Esophagus muscularis mucosa (tissue), 4 donors: ENCODE measurements around the gene GRIA4. TPM values are rescaled to one million over a fixed set of nuclear protein-coding genes. Genes with fewer than 3 reads are reported as not detected.

ENCODE experiments used
- DNase-seq: peaks from one replicate; pipeline ENCODE4 v3.0.0-alpha.2; 2017; ENCODE audit errors: extremely low spot score
- H3K27ac ChIP-seq, 4 donors: fragments of 200-600 bp; sonication (generic); replicated peaks in 1 of 4; 1 replicate in 3 of 4; 2 replicates in 1 of 4; pipeline ENCODE4 v1.5.1; 2016 to 2019; ENCODE audit warnings: mild to moderate bottlenecking in 1 of 4
- H3K27me3 ChIP-seq, 4 donors: fragments of 200-600 bp; sonication (generic); one replicate each; pipeline versions ENCODE4 v1.5.1 to v1.6.0; 2016 to 2019
- H3K36me3 ChIP-seq, 4 donors: fragments of 200-600 bp; sonication (generic); one replicate each; pipeline ENCODE4 v1.5.1; 2016 to 2019
- H3K4me1 ChIP-seq, 4 donors: fragments of 200-600 bp; sonication (generic); one replicate each; pipeline ENCODE4 v1.5.1; 2016 to 2019
- H3K4me3 ChIP-seq, 4 donors: fragments of 200-600 bp; sonication (generic); 1 replicate in 2 of 4; 2 replicates in 2 of 4; pipeline ENCODE4 v1.5.1; 2016 to 2019; ENCODE audit warnings: mild to moderate bottlenecking in 4 of 4, moderate library complexity in 1 of 4
- H3K9me3 ChIP-seq, 4 donors: fragments of 200-600 bp; sonication (generic); 1 replicate in 3 of 4; 2 replicates in 1 of 4; pipeline ENCODE4 v1.5.1; 2016 to 2019
- EP300 ChIP-seq: sonication (generic); formaldehyde crosslinking; IDR thresholded peaks from one replicate; pipeline ENCODE4 v1.6.1; 2017; ENCODE audit warnings: antibody characterized with exemption
- POLR2A ChIP-seq: fragments of 450-650 bp; IDR thresholded peaks from one replicate; pipeline ENCODE4 v1.6.1; 2017; ENCODE audit warnings: antibody characterized with exemption, moderate library complexity, mild to moderate bottlenecking, low read depth
- POLR2AphosphoS5 ChIP-seq, 2 donors: sonication (generic); formaldehyde crosslinking; IDR thresholded peaks; one replicate each; pipeline ENCODE4 v1.6.1; 2017; ENCODE audit warnings: antibody characterized with exemption in 2 of 2
- WGBS: methylation state at CpG from one replicate; pipeline ENCODE4 v1.1.5; 2018; 5-methylcytosine and 5-hydroxymethylcytosine counted together
- intact Hi-C: fragments of 100-400 bp; cut with DNase I; formaldehyde crosslinking; loops from one replicate; pipeline ENCODE4 v1.15.1; 2023
- total RNA-seq, 4 donors: library from RNA; depleted of rRNA; stranded (reverse); fragments of >200 nt; gene quantifications; one replicate each; pipeline versions ENCODE4 v1.1.0 to v1.2.1, GENCODE V29; 2016
- TF ChIP-seq, protein P1 (sequence below), 3 experiments: fragments of 200-600 bp in 2 of 3; fragments of 450-650 bp in 1 of 3; sonication (generic) in 2 of 3; IDR thresholded peaks; one replicate each; pipeline ENCODE4 v1.5.1; 2017 to 2019; ENCODE audit warnings: antibody characterized with exemption in 3 of 3, mild to moderate bottlenecking in 2 of 3, moderate library complexity in 1 of 3

Gene GRIA4
- total RNA-seq, 4 donors from 2014 or later = 0.33 TPM; not detected in 3

DNA sequence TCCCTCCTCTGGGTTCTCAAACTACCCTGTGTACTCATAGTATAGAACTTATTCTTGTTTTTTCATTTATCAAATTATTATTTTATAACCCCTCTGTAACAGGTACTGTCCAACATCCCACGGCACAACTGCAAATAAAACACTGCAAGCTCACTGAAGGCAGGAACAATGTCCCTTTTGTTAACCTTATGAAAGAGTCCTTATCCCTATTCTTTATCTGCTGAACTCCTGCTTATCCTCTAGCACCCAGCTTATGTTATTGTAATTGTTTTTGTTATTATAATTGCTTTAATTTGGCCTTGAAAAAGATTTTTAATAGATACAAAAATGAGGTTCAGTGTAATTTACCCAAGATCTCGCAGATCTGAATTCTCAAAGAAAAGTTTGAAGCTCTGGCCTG lies 281.8 kb downstream of the GRIA4 start:
- Histone ChIP-seq H3K4me3 (no peak overlapping the region), H3K27ac (no peak overlapping the region), H3K4me1 (no peaks in the 10 kb centered on the region), H3K36me3 (no peaks in the 10 kb centered on the region), H3K27me3 (no peaks in the 10 kb centered on the region), H3K9me3 (no peaks in the 10 kb centered on the region)
- TF ChIP-seq, protein P1, sequence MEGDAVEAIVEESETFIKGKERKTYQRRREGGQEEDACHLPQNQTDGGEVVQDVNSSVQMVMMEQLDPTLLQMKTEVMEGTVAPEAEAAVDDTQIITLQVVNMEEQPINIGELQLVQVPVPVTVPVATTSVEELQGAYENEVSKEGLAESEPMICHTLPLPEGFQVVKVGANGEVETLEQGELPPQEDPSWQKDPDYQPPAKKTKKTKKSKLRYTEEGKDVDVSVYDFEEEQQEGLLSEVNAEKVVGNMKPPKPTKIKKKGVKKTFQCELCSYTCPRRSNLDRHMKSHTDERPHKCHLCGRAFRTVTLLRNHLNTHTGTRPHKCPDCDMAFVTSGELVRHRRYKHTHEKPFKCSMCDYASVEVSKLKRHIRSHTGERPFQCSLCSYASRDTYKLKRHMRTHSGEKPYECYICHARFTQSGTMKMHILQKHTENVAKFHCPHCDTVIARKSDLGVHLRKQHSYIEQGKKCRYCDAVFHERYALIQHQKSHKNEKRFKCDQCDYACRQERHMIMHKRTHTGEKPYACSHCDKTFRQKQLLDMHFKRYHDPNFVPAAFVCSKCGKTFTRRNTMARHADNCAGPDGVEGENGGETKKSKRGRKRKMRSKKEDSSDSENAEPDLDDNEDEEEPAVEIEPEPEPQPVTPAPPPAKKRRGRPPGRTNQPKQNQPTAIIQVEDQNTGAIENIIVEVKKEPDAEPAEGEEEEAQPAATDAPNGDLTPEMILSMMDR (IDR thresholded peaks at IDR 0.05) = no peak
- TF ChIP-seq POLR2A = no peak
- no peak for TF ChIP-seq EP300
- no peak for TF ChIP-seq POLR2AphosphoS5 (IDR thresholded peaks at IDR 0.05)
- intact Hi-C loops = no loop called here
- WGBS = 82% methylated on average over 2 of the region's 2 CpGs
- DNase-seq = no peak

DNA sequence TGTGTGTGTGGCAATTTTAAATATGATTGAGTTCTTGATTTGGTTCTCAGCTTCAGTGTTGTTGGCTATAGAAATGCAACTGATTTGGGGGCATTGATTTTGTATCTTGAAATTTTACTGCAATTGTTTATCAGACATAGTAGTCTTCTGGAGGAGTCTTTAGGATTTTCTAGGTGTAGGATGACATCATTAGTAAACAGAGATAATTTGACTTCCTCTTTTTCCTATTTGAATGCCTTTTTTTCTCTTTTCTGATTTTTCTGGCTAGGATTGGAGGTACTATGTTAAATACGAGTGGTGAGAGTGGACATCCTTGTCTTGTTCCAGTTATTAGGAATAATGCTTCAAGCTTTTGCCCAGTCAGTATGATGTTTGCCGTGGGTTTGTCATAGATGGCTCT lies 287.3 kb downstream of the GRIA4 start:
- no peaks in the 10 kb centered on the region for H3K4me1 ChIP-seq
- WGBS = 92% methylated on average over 2 of the region's 2 CpGs
- no peak for DNase-seq
- TF ChIP-seq POLR2A (no peak), EP300 (no peak), POLR2AphosphoS5 (IDR thresholded peaks at IDR 0.05) (no peak)
- TF ChIP-seq, protein P1 (IDR thresholded peaks at IDR 0.05) = no peak
- H3K27ac ChIP-seq = no peak overlapping the region
- no peak overlapping the region for H3K4me3 ChIP-seq
- H3K9me3 ChIP-seq = no peaks in the 10 kb centered on the region
- intact Hi-C loops = no loop called here
- H3K27me3 ChIP-seq = no peaks in the 10 kb centered on the region
- H3K36me3 ChIP-seq = no peaks in the 10 kb centered on the region

DNA sequence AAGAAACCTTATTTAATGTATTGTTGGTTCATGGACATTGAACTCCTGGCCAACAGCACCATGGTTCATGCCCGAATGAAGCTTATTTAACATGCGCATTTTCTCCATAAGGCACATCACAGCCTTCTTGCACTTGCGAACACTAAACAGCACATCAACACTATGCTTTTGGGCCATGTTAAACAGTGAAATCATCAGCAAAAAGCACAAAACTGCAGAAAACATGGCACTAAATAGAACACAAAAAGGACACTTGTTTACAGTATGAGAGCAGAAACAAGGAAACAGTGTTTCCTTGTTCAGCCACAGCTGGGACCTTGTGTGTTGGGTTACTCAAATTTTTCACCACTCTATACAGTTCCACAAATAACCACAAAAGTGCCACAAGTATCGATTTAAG lies 289.9 kb downstream of the GRIA4 start:
- no peaks in the 10 kb centered on the region for H3K36me3 ChIP-seq
- no peak overlapping the region for H3K4me3 ChIP-seq
- DNase-seq = no peak
- no peak overlapping the region for H3K27ac ChIP-seq
- WGBS = 86% methylated on average over 4 of the region's 4 CpGs
- H3K4me1 ChIP-seq = no peaks in the 10 kb centered on the region
- H3K9me3 ChIP-seq = no peaks in the 10 kb centered on the region
- TF ChIP-seq POLR2A (no peak), POLR2AphosphoS5 (IDR thresholded peaks at IDR 0.05) (no peak), EP300 (no peak)
- TF ChIP-seq, protein P1 (IDR thresholded peaks at IDR 0.05) = no peak
- H3K27me3 ChIP-seq = no peaks in the 10 kb centered on the region
- intact Hi-C loops = no loop called here

DNA sequence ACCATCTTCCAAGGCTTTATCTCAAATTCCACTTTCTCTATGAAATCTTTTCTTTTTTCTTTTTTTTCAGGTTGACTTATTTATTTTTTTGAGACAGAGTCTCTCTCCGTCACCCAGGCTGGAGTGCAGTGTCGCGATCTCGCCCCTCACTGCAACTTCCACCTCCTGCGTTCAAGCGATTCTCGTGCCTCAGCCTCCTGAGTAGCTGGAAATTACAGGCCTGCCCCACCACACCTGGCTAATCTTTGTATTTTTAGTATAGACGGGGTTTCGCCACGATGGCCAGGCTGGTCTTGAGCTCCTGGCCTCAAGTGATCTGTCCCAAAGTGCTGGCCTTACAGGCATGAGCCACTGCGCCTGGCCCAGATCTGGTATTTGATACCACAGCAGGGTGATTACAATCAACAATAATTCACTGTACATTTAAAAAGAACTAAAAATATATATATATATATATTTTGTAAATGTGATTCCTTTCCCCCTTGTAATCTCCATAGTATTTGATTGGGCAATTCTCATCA lies 290.7 kb downstream of the GRIA4 start:
- no peaks in the 10 kb centered on the region for H3K36me3 ChIP-seq
- no peaks in the 10 kb centered on the region for H3K4me1 ChIP-seq
- H3K9me3 ChIP-seq = no peaks in the 10 kb centered on the region
- no peak for TF ChIP-seq POLR2A
- TF ChIP-seq EP300 = no peak
- TF ChIP-seq POLR2AphosphoS5 (IDR thresholded peaks at IDR 0.05) = no peak
- TF ChIP-seq, protein P1 (IDR thresholded peaks at IDR 0.05) = no peak
- no peaks in the 10 kb centered on the region for H3K27me3 ChIP-seq
- no peak overlapping the region for H3K4me3 ChIP-seq
- no peak overlapping the region for H3K27ac ChIP-seq
- DNase-seq = no peak
- WGBS = 91% methylated on average over 11 of the region's 11 CpGs
- intact Hi-C loops = no loop called here

DNA sequence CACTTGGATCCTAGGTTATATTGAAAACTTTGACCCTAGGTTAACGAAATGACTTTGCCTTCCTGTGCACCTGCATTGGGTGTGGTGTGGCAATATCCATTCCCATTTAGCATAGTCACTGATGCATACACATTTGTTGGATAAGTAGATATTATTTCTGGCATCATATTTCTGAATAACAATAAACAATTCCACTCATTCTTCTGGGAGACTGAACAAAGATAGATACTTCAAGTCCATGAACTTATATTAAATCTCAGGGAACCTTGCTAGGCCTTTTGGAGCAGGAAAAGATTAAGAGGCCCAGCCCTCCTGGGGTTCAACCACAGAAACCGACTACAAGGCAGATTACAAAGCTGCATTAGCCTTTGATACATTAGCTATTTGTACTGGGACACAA lies 293.2 kb downstream of the GRIA4 start:
- Histone ChIP-seq H3K9me3 (no peaks in the 10 kb centered on the region), H3K36me3 (no peaks in the 10 kb centered on the region), H3K27ac (no peak overlapping the region), H3K4me3 (no peak overlapping the region), H3K27me3 (no peaks in the 10 kb centered on the region), H3K4me1 (no peaks in the 10 kb centered on the region)
- no peak for TF ChIP-seq POLR2A
- TF ChIP-seq, protein P1 (IDR thresholded peaks at IDR 0.05) = no peak
- no peak for TF ChIP-seq POLR2AphosphoS5 (IDR thresholded peaks at IDR 0.05)
- no peak for TF ChIP-seq EP300
- WGBS = 93% methylated on average over 2 of the region's 2 CpGs
- intact Hi-C loops = no loop called here
- no peak for DNase-seq
